ENCODE measurements around the gene PTPN1.

Gene PTPN1

DNA sequence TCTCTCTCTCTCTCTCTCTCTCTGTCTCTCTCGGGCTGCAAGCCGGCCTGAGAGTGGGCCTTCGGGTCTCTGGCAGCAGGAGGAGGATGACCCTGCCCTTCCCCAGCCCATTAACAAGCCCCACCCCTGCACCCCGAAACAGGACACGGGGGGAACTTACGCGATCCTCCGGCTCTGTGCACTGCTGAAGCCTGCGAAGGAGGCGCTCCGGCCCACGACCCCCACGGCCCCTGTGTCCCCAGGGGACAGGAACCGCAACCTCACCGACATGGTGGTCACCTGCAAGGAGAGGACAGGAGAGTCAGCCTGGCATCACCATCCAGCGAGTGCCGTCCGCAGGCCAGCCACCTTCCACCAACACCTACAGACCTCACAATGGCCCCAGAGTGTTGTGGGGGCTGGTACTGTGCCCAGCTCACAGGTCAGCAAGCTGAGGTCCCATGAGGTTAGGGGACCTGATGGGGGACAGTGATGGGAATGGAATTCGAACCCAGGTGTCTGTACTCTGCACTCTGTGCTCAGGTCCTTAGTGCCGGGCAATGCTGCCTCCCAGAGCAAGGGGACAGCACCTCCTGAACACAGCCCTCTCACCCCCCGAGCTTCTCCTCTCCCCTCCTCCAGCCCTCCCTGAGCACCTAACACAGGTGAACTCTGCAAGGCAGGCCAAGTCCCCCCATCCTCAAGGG, 120.5 kb downstream of the PTPN1 start:
- TF ChIP-seq SIN3A (IDR thresholded peaks at IDR 0.05; ENCODE audit: borderline replicate concordance, insufficient read depth, low read length) (no peak), REST (IDR thresholded peaks at IDR 0.05; ENCODE audit: insufficient read depth in 1 of 2, low read depth in 2 of 2, low read length in 2 of 2) (no peak), FOXP2 (optimal IDR thresholded peaks at IDR 0.05; ENCODE audit: borderline replicate concordance, extremely low read depth, extremely low read length, insufficient read depth) (no peak), POLR2AphosphoS5 (IDR thresholded peaks at IDR 0.05; ENCODE audit: low read depth, low read length) (no peak), TAF1 (IDR thresholded peaks at IDR 0.05; ENCODE audit: borderline replicate concordance, insufficient read depth, low read length) (no peak)

DNA sequence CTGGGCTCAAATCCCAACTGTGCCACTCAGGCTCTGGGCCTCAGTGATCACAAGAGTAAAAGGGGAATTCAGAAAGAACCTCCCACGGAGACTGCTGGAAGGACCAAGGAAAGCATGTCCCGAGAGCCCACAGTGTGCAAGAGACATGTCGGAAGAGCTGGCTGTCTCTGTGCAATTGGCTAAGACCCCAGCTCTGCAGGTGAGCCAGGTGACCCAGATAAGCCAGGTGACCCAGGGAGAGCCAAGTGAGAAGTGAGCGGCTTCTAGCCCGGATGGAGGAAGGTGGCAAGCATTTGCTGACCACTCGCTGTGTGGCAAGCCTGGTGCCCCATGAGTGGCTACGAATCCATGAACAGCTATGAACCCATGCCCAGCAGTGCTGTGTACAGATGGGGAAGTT, 122.1 kb downstream of the PTPN1 start:
- TF ChIP-seq REST (IDR thresholded peaks at IDR 0.05; ENCODE audit: insufficient read depth in 1 of 2, low read depth in 2 of 2, low read length in 2 of 2), result no peak
- TF ChIP-seq TAF1 (IDR thresholded peaks at IDR 0.05; ENCODE audit: borderline replicate concordance, insufficient read depth, low read length), result no peak
- no peak for TF ChIP-seq SIN3A (IDR thresholded peaks at IDR 0.05; ENCODE audit: borderline replicate concordance, insufficient read depth, low read length)
- no peak for TF ChIP-seq POLR2AphosphoS5 (IDR thresholded peaks at IDR 0.05; ENCODE audit: low read depth, low read length)
- TF ChIP-seq FOXP2 (optimal IDR thresholded peaks at IDR 0.05; ENCODE audit: borderline replicate concordance, extremely low read depth, extremely low read length, insufficient read depth), result no peak

GRCh38 chr20:50632701-50633100, 122.5 kb downstream of the PTPN1 start:
- TF ChIP-seq FOXP2 (optimal IDR thresholded peaks at IDR 0.05; ENCODE audit: borderline replicate concordance, extremely low read depth, extremely low read length, insufficient read depth), result no peak
- no peak for TF ChIP-seq REST (IDR thresholded peaks at IDR 0.05; ENCODE audit: insufficient read depth in 1 of 2, low read depth in 2 of 2, low read length in 2 of 2)
- TF ChIP-seq POLR2AphosphoS5 (IDR thresholded peaks at IDR 0.05; ENCODE audit: low read depth, low read length), result no peak
- no peak for TF ChIP-seq SIN3A (IDR thresholded peaks at IDR 0.05; ENCODE audit: borderline replicate concordance, insufficient read depth, low read length)
- no peak for TF ChIP-seq TAF1 (IDR thresholded peaks at IDR 0.05; ENCODE audit: borderline replicate concordance, insufficient read depth, low read length)

DNA sequence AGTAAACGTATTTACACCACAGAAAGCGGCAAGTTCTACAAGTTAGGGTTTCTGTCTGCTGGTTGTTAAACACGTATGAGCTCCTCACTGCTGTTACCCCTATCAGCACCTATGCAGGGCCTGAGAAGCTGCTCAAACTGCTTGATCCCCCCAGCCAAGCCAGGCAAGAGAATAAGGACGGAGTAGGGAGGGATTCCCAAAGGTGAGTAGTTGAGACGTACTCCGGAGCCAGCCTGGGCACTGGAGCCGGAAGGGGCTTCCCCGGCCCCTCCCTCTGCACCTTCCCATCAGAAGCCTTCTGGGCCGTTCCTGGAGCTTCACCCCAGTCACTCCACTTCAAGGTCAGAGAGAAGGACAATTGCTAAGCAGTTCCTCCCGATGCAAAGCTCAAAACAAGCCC, 123.2 kb downstream of the PTPN1 start:
- TF ChIP-seq FOXP2 (optimal IDR thresholded peaks at IDR 0.05; ENCODE audit: borderline replicate concordance, extremely low read depth, extremely low read length, insufficient read depth), result no peak
- TF ChIP-seq SIN3A (IDR thresholded peaks at IDR 0.05; ENCODE audit: borderline replicate concordance, insufficient read depth, low read length), result no peak
- TF ChIP-seq TAF1 (IDR thresholded peaks at IDR 0.05; ENCODE audit: borderline replicate concordance, insufficient read depth, low read length), result no peak
- TF ChIP-seq REST (IDR thresholded peaks at IDR 0.05; ENCODE audit: insufficient read depth in 1 of 2, low read depth in 2 of 2, low read length in 2 of 2), result no peak
- TF ChIP-seq POLR2AphosphoS5 (IDR thresholded peaks at IDR 0.05; ENCODE audit: low read depth, low read length), result no peak
